Right renal cortex interstitium (tissue), 3 donors: ENCODE results near the gene NSG1. TPM values are rescaled to one million over a fixed set of nuclear protein-coding genes. Genes with fewer than 3 reads are reported as not detected.

Experiments used
- DNase-seq, 3 donors: peaks; one replicate each; pipeline ENCODE4 v3.0.0-alpha.2; 2013; ENCODE audit warnings: low read depth in 3 of 3, low spot score in 2 of 3
- polyA plus RNA-seq, 3 donors: library from polyadenylated mRNA; unstranded; fragments of 120-200 nt; gene quantifications; one replicate each; pipeline ENCODE4 v1.2.1, GENCODE V29; 2013; ENCODE audit not compliant: insufficient read length in 3 of 3

Gene NSG1
- polyA plus RNA-seq, 3 donors = 4.0 to 5.1 (median 4.5) TPM

- no peak for DNase-seq
These were observed 42.3 kb downstream of the NSG1 start for GRCh38 chr4:4428966-4429875.

GRCh38 chr4:4430492-4431195 lies 43.7 kb downstream of the NSG1 start:
- DNase-seq = peak in 1 of 3 donors; percentile 16

GRCh38 chr4:4432341-4433125 lies 45.6 kb downstream of the NSG1 start:
- no peak for DNase-seq

GRCh38 chr4:4433941-4434340 lies 47.0 kb downstream of the NSG1 start:
- no peak for DNase-seq

- DNase-seq = no peak
These were observed 49.4 kb downstream of the NSG1 start for GRCh38 chr4:4436244-4436823.

- no peak for DNase-seq
These were observed 51.0 kb downstream of the NSG1 start for GRCh38 chr4:4437798-4438470.

GRCh38 chr4:4438891-4439290 lies 52.0 kb downstream of the NSG1 start:
- DNase-seq = no peak

GRCh38 chr4:4439782-4440181 lies 52.9 kb downstream of the NSG1 start:
- no peak for DNase-seq

GRCh38 chr4:4440333-4441061 lies 53.6 kb downstream of the NSG1 start:
- DNase-seq = no peak

- DNase-seq = no peak
These were observed 56.9 kb downstream of the NSG1 start for GRCh38 chr4:4443821-4444220.

- no peak for DNase-seq
These were observed 59.5 kb downstream of the NSG1 start for GRCh38 chr4:4446434-4446833.

- no peak for DNase-seq
These were observed 68.4 kb downstream of the NSG1 start for GRCh38 chr4:4455210-4455865.

GRCh38 chr4:4456351-4456750 lies 69.4 kb downstream of the NSG1 start:
- no peak for DNase-seq

GRCh38 chr4:4456816-4457578 lies 70.1 kb downstream of the NSG1 start:
- no peak for DNase-seq

- DNase-seq = no peak
These were observed 71.1 kb downstream of the NSG1 start for GRCh38 chr4:4457803-4458553.

GRCh38 chr4:4459181-4459580 lies 72.3 kb downstream of the NSG1 start:
- DNase-seq = no peak

- no peak for DNase-seq
These were observed 73.9 kb downstream of the NSG1 start for GRCh38 chr4:4460759-4461158.

- DNase-seq = no peak
These were observed 74.3 kb downstream of the NSG1 start for GRCh38 chr4:4461178-4461577.
